ENCODE measurements around the gene PKP2.

DNA sequence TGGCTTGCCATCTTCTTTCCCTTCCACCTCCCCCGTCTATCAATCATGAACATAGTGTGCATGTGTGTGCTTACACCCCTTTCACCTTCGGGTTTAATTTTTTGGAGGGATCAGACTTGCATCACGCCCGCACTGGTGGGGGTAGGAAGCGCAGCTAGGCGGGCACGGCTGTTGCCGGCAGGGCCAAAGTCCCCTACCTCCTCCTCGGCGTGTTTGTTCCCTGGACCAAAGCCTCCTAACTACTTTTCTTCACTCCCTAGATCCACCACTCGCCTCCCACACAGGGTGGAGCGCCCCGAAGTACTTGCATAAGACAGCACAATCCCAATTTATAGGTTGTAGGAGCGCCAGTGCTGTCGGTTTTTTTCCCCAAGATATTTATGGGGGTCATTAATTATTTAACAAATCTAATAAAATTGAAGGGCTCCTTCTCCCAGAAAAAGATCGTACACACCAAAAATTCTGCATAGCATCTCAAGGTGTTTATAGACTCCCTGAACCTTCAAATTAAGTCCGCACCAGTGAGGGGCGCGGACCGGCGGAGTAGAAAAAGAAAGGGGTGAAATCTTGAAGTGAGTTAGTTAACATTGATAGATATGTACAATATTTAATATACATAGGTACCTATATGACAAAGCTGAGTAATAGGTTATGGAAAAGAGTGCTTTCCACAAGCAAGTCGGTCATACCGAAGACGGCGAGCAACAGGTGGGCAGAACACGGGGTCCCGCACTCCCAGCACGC is 717 bp downstream of the PKP2 start:
- no peak for TF ChIP-seq FOXK2 (IDR thresholded peaks at IDR 0.05)
- TF ChIP-seq KAT7 (CRISPR knock-in tag; IDR thresholded peaks at IDR 0.05; ENCODE audit: borderline replicate concordance) = no peak; the same call in 1 of the 2 replicates
- no peak for TF ChIP-seq FOSL1 (CRISPR knock-in tag; IDR thresholded peaks at IDR 0.05; ENCODE audit: borderline replicate concordance)
- no peak for TF ChIP-seq NFE2L1 (CRISPR knock-in tag; IDR thresholded peaks at IDR 0.05; ENCODE audit: borderline replicate concordance)
- no peak for TF ChIP-seq ARNT (IDR thresholded peaks at IDR 0.05)
- TF ChIP-seq, protein P1, sequence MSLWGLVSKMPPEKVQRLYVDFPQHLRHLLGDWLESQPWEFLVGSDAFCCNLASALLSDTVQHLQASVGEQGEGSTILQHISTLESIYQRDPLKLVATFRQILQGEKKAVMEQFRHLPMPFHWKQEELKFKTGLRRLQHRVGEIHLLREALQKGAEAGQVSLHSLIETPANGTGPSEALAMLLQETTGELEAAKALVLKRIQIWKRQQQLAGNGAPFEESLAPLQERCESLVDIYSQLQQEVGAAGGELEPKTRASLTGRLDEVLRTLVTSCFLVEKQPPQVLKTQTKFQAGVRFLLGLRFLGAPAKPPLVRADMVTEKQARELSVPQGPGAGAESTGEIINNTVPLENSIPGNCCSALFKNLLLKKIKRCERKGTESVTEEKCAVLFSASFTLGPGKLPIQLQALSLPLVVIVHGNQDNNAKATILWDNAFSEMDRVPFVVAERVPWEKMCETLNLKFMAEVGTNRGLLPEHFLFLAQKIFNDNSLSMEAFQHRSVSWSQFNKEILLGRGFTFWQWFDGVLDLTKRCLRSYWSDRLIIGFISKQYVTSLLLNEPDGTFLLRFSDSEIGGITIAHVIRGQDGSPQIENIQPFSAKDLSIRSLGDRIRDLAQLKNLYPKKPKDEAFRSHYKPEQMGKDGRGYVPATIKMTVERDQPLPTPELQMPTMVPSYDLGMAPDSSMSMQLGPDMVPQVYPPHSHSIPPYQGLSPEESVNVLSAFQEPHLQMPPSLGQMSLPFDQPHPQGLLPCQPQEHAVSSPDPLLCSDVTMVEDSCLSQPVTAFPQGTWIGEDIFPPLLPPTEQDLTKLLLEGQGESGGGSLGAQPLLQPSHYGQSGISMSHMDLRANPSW (CRISPR knock-in tag; IDR thresholded peaks at IDR 0.05; ENCODE audit: borderline replicate concordance) = no peak
- TF ChIP-seq, protein P2, sequence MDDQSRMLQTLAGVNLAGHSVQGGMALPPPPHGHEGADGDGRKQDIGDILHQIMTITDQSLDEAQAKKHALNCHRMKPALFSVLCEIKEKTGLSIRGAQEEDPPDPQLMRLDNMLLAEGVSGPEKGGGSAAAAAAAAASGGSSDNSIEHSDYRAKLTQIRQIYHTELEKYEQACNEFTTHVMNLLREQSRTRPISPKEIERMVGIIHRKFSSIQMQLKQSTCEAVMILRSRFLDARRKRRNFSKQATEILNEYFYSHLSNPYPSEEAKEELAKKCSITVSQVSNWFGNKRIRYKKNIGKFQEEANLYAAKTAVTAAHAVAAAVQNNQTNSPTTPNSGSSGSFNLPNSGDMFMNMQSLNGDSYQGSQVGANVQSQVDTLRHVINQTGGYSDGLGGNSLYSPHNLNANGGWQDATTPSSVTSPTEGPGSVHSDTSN (CRISPR knock-in tag; IDR thresholded peaks at IDR 0.05; ENCODE audit: borderline replicate concordance) = no peak
